HG03060 (cell line): ENCODE measurements around the gene DMTF1.
"Not testable (repeated sequence)": the region's sequence is repeated elsewhere in the genome, so short reads cannot be mapped to it uniquely, and the experiment has no call there.

Source experiments
- ATAC-seq: cut with Tn5 transposase; IDR thresholded peaks from one replicate; pipeline ENCODE4 v1.9.1; 2021; ENCODE audit warnings: low read depth, moderate number of reproducible peaks; ENCODE audit not compliant: unreplicated experiment

Gene DMTF1, protein sequence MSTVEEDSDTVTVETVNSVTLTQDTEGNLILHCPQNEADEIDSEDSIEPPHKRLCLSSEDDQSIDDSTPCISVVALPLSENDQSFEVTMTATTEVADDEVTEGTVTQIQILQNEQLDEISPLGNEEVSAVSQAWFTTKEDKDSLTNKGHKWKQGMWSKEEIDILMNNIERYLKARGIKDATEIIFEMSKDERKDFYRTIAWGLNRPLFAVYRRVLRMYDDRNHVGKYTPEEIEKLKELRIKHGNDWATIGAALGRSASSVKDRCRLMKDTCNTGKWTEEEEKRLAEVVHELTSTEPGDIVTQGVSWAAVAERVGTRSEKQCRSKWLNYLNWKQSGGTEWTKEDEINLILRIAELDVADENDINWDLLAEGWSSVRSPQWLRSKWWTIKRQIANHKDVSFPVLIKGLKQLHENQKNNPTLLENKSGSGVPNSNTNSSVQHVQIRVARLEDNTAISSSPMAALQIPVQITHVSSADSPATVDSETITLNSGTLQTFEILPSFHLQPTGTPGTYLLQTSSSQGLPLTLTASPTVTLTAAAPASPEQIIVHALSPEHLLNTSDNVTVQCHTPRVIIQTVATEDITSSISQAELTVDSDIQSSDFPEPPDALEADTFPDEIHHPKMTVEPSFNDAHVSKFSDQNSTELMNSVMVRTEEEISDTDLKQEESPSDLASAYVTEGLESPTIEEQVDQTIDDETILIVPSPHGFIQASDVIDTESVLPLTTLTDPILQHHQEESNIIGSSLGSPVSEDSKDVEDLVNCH

GRCh38 chr7:87152112-87152896, at the start of gene DMTF1:
Gene DMTF1 (plus strand): TSS chr7:87152453. CDS start chr7:87164942, 12,489 bp downstream.
- peak; percentile 43 for ATAC-seq

- no peak for ATAC-seq
Observed at GRCh38 chr7:87105401-87105800, 46.9 kb upstream of the DMTF1 start.

- ATAC-seq: no peak
Observed at GRCh38 chr7:87106974-87107612, 45.2 kb upstream of the DMTF1 start.

GRCh38 chr7:87107949-87108776, 44.1 kb upstream of the DMTF1 start:
- ATAC-seq: no peak

- no peak for ATAC-seq
Observed at GRCh38 chr7:87110778-87111177, 41.5 kb upstream of the DMTF1 start.

DNA sequence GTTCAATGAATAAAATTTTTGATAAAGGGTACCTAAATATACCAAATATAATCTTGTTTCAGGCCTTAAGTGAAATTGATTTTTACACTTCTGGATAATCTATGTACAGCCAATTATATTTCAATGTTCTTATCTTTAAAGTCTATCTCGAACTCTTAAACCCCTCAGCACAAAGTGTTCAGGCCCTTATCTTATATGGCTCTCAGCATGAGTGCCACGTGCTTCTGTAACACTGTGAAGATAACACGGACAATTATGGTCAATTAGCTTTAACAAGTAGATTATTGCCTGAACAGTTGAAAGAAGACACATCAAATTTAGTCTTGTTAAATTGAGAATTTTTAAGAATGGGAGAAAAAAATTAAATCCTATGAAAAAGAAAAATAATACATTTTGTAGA, 40.4 kb upstream of the DMTF1 start:
- no peak for ATAC-seq

DNA sequence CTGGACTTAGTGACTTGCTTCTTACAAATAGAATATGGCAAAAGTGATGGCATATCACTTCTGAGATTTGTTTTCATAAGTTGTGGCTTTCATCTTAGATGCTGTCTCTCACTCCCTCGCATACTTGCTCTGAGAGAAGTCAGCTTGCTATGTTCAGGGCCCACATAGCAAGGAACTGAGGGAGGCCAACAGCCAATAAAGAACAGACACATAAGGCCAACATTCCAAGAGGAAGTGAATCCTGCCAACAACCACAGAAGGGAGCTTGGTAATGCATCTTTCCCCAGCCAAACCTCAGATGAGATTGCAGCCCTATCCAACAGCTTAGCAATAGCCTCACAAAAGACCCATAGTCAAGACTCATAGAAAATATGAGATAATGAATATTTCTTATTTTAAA, 39.2 kb upstream of the DMTF1 start:
- no peak for ATAC-seq

DNA sequence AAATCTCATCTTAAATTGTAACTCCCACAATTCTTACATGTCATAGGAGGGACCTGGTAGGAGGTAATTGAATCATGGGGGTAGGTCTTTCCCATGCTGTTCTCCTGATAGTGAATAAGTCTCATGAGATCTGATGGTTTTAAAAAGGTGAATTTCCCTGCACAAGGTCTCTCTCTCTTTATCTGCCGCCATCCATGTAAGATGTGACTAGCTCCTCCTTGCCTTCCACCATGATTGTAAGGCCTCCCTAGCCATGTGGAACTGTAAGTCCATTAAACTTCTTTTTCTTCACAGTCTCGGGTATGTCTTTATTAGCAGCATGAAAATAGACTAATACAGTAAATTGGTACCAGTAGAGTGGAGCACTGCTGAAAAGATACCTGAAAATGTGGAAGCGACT, 38.3 kb upstream of the DMTF1 start:
- not testable (repeated sequence) for ATAC-seq

- ATAC-seq: not testable (repeated sequence)
Observed at GRCh38 chr7:87115772-87116171, 36.5 kb upstream of the DMTF1 start.

GRCh38 chr7:87116315-87116714, 35.9 kb upstream of the DMTF1 start:
- no peak for ATAC-seq

- no peak for ATAC-seq
Observed at GRCh38 chr7:87119581-87119980, 32.7 kb upstream of the DMTF1 start.

DNA sequence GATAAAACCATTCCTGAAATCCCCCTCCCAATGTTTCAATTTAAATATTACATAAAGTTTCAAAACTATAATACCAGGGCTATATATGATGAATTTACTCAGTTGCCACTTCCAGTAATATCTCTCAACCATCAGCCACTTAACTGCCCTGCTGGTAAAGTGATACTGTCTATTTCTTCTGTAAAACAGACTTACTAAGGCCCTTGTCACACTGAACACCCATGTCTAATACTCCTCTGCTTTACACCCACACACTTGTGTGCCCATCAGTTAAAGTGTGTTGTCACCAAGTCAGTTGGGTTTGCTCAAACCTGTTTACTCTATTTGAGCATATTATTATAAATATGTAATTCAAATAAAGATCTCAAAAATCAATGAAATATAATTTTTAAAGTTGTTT, 29.1 kb upstream of the DMTF1 start:
- ATAC-seq: no peak

DNA sequence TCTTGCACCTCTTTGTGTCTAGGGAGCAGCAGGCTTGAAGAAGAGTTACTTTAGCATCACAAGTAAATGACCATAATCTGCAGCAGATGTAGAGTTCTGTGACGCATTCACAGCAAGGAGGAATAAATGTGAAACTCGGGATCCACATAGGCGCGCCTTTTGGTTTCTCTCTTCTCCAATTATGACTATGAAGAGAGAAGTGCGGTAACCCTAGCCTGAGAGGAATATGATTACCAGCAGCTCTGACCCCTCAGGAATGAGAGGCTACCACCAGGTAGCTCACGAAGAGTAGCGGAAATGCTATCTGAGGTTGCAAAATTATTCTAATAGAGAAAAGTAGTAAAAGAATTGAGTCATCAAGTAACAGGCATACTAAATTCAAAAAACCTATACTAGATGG, 25.2 kb upstream of the DMTF1 start:
- ATAC-seq: no peak

- no peak for ATAC-seq
Observed at GRCh38 chr7:87128861-87129267, 23.4 kb upstream of the DMTF1 start.

DNA sequence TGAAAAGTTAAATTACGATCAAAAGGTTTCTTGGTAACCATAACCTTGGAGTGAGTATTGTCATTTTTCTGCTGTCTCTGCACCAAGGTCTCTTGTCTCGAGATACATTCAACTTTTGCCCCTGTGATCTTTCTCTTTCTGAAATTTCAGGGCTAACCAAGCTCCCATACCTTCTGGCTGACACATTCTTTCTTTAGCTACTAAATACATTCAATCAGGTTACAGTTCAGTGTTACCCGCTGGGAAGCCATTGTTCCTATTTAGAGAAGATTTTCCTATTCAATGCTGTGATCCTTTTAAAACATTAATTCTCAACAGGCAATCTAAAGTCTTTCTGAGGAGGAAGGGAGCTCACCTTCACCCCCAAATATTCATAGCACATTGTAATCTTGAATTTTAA, 22.9 kb upstream of the DMTF1 start:
- ATAC-seq: no peak

GRCh38 chr7:87129848-87130247, 22.4 kb upstream of the DMTF1 start:
- peak; percentile 96 for ATAC-seq

- ATAC-seq: no peak
Observed at GRCh38 chr7:87131771-87132170, 20.5 kb upstream of the DMTF1 start.

GRCh38 chr7:87137271-87137670, 15.0 kb upstream of the DMTF1 start:
- no peak for ATAC-seq

DNA sequence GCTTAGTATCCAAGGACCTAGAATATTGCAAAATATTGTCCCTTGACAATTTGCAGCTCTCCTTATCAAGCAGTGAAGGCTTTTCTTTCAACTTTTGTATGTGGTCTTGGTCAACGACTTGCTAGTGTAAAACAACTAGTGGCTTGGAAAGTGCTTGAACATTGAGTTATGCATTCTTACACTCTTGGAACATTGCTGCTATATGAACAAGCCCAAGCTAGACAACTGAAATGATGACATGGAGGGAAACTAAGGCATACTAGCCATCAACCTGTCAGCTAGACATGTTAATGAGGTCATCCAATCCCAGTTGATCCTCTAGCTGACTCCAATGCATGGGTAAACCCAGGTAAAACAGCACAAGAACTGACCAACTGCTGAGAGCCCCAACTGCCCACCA, 12.7 kb upstream of the DMTF1 start:
- no peak for ATAC-seq

- no peak for ATAC-seq
Observed at GRCh38 chr7:87140271-87140748, 11.9 kb upstream of the DMTF1 start.
